HFFc6 (cell line): ENCODE results near the gene MKKS. TPM values are rescaled to one million over a fixed set of nuclear protein-coding genes. Genes with fewer than 3 reads are reported as not detected.

Experiments
- DNase-seq: peaks from one replicate; pipeline ENCODE4 v3.0.0-alpha.2; 2018
- H3K27ac Mint-ChIP-seq: 2 replicates; pipeline ENCODE4 v1.8.0; 2020; ENCODE audit warnings: mild to moderate bottlenecking, mixed read lengths
- H3K27me3 Mint-ChIP-seq: 2 replicates; pipeline ENCODE4 v1.8.0; 2021; ENCODE audit warnings: mild to moderate bottlenecking, moderate library complexity, mixed read lengths; ENCODE audit not compliant: insufficient read depth
- H3K36me3 Mint-ChIP-seq: 2 replicates; pipeline ENCODE4 v1.8.0; 2021; ENCODE audit warnings: low read depth, mixed read lengths
- H3K4me1 Mint-ChIP-seq: 2 replicates; pipeline ENCODE4 v1.8.0; 2020; ENCODE audit warnings: low read depth, mixed read lengths
- H3K4me3 Mint-ChIP-seq: 2 replicates; pipeline ENCODE4 v1.8.0; 2020; ENCODE audit warnings: mild to moderate bottlenecking, moderate library complexity, mixed read lengths
- H3K9me3 Mint-ChIP-seq: 2 replicates; pipeline ENCODE4 v1.8.0; 2020; ENCODE audit warnings: mild to moderate bottlenecking, mixed read lengths
- CTCF ChIP-seq: fragments of 200-600 bp; sonication (generic); IDR thresholded peaks from 2 replicates; pipeline ENCODE4 v1.5.0; 2021; ENCODE audit warnings: antibody characterized with exemption, mild to moderate bottlenecking
- total RNA-seq, 6 experiments: library from RNA; stranded (reverse); fragmentation: NEBNext Ultra II Directional; extraction: Animal tissue kit (Norgen Biotek cat#: 25700); gene quantifications; 2 replicates in 1 of 6; 3 replicates in 5 of 6; pipeline ENCODE4 v1.2.3, GENCODE V29; 2021

The MKKS gene
- total RNA-seq, 6 experiments from 2014 or later = 6.0 to 10.0 (median 8.0) TPM

- DNase-seq = no peak
- H3K4me3 Mint-ChIP-seq = no peak overlapping the region
- TF ChIP-seq CTCF = no peak
- H3K4me1 Mint-ChIP-seq = peaks cover 31% of the 10 kb centered on the region
- no peaks in the 10 kb centered on the region; the same call in 1 of the 2 replicates for H3K36me3 Mint-ChIP-seq
- H3K9me3 Mint-ChIP-seq = no peaks in the 10 kb centered on the region
- H3K27ac Mint-ChIP-seq = no peak overlapping the region
- H3K27me3 Mint-ChIP-seq = peaks cover 13% of the 10 kb centered on the region
Measured at GRCh38 chr20:10352934-10353824, 80.8 kb downstream of the MKKS start.

Other genes with a start within 250 kb of the MKKS start
- gene SNAP25, start 215.4 kb downstream of the MKKS start, total RNA-seq = under 1 TPM in 1 of 6 experiments, not detected in 5; 0.10 TPM
- 1 to 10 TPM; 4.1 to 4.8 (median 4.5) TPM for gene SLX4IP, start 1.1 kb upstream of the MKKS start, total RNA-seq
- gene JAG1, start 239.8 kb upstream of the MKKS start, total RNA-seq = 1 to 10 TPM; 3.0 to 9.3 (median 8.2) TPM